HG03575 (cell line): ENCODE measurements around the gene PRCP.
"Not testable (repeated sequence)": the region's sequence is repeated elsewhere in the genome, so short reads cannot be mapped to it uniquely, and the experiment has no call there.

Experiments used
- ATAC-seq: cut with Tn5 transposase; IDR thresholded peaks from one replicate; pipeline ENCODE4 v1.9.1; 2021; ENCODE audit not compliant: unreplicated experiment, insufficient number of reproducible peaks, low FRiP score; ENCODE audit errors: extremely low read depth

PRCP gene

DNA sequence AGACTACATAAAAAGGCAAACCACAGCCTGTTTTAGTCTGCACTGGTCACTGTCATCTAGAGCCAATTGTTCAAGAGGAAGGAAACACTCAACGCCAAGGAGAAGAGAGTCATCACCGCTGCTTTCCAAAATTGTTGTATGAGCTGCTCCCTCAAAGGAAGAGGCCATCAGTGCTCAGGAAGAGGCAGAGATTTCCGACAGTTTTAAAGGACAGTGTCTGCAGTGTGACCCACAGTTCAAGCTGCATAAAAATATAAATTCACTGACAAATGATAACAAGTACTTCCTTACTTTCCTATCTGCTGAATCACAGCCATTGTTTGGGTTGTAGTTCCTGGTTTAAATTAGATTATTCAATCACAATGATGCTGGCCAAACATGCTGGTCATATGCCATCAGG, 16.4 kb downstream of the PRCP start:
- no peak for ATAC-seq

DNA sequence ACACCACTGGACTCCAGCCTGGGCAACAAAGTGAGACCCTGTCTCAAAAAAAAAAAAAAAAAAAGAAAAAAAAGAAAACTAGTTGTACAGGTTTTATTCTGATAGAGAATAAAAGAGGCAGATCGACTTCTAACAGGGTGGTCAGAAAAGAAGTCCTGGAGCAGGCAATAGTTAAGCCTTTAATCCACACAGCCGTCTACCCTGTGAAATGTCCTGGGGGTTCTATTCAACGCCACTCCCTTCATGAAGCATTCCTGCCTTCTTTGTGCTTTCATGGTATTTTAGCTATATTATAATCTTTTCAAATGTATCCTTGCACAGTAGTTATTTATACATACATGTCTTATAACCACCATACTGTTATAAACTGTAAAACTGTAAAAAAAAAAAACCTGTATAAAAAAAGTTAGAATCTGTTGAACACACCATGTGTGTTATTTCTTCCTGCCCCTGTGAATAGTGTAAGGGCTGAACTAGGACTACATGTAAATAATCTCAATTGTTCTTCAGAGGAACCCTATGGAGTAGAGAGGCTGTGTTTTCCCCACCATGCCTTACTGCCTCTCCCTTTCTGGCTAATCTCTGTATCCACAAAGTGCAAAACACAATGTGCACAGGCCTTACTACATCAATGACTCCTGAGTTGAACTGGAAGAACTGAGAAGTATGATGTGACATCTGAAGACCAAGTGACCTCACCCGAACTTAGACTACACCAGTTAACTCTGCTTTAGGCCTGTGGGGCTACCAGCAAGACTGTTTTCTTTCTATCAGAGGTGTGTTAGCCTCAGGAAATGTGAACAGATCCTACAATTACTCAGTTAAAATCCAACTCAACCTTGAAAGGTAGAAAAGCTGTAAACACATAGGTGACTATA, 25.3 kb downstream of the PRCP start:
- no peak for ATAC-seq

- ATAC-seq: no peak
Observed at GRCh38 chr11:82873919-82874333, 26.3 kb downstream of the PRCP start.

DNA sequence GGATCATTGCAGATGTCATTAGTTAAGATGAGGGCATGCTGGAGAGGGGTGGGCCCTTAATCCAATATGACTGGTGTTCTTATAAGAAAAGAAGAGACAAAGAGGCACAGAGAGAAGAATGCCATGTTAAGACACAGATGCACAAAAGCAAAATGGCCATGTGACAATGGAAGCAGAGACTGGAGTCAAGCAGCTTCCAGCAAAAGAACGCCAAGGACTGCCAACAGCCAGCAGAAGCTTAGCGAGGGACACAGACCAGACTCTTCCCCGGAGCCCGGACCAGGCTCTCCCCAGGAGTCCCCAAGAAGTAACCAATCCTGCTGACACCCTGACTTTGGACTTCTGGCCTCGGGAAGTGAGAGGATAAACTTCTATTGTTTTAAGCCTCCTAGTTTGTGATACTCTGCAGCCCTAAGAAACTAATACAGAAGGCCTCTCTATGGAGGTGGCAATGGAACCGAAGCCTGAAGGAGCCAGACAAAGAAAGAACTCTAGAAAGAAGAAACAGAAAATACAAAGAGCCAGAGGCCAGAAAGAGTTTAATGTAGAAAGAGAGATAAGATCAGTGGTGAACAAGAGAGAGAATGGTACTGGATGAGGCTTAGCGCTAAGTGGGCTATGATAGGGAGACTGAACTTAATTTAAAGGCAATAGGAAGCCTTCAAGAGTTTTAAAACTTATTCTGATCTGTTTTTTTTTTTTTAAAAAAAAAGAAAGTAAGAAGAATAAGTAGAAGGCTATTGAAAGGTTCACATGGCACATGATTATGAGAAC, 27.7 kb downstream of the PRCP start:
- ATAC-seq: no peak

DNA sequence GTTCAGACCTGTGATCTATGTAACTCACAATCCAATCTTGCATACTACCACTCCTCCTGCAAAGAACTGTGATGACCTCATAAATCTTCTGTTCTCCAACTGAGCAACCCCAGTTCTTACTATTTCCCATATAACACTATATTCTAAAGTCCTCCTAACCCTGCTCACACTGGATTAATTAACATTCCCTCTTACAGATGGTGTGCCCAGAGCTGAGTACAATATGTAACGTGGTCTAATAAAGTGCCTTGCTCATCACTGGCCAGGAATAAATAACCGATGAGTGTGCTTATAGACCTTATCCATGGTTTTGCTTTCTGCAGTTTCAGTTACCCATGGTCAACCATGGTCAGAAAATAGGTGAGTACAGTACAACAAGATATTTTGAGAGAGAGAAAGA, 28.6 kb downstream of the PRCP start:
- ATAC-seq: no peak

DNA sequence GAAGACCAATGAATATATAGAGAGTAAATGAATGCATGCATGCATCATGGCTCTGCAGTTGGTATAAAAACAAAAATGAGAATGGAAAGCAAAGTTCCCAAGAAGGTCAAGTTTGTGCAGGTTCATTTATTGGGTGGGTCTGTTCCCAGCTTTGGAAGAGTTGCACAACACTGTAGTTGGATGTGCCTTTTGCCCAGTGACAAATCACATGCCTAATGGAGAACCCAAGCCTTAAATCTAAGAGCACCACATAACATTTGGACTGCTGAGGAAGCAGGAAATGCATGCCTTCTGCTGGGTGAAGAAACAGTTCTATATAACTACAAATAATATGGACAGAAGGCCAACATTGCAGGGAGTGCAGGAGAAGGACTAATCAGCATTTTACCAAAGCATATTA, 30.6 kb downstream of the PRCP start:
- no peak for ATAC-seq

GRCh38 chr11:82867495-82868082, 32.6 kb downstream of the PRCP start:
- no peak for ATAC-seq

DNA sequence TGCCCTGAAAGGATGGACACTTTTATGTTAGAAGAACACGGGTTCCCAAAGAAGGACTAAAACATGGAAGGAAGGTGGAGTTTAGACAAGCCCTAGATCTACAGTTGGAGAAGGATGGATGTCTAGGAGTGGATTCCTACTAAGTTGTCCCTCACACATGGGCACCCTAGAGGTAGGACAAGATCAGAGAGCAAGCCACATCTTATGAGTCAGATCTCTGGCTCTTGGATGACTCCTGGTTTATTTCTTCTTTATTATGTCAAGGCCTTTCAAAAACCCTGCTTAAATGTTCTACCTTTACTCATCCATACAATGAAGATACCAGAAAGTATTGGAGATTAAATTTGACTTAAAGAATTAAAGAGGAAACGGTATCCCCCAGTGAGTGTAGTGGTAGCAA, 34.4 kb downstream of the PRCP start:
- ATAC-seq: no peak

GRCh38 chr11:82864268-82864667, 36.0 kb downstream of the PRCP start:
- no peak for ATAC-seq

- no peak for ATAC-seq
Observed at GRCh38 chr11:82863209-82863608, 37.0 kb downstream of the PRCP start.

GRCh38 chr11:82862379-82862778, 37.9 kb downstream of the PRCP start:
- no peak for ATAC-seq

DNA sequence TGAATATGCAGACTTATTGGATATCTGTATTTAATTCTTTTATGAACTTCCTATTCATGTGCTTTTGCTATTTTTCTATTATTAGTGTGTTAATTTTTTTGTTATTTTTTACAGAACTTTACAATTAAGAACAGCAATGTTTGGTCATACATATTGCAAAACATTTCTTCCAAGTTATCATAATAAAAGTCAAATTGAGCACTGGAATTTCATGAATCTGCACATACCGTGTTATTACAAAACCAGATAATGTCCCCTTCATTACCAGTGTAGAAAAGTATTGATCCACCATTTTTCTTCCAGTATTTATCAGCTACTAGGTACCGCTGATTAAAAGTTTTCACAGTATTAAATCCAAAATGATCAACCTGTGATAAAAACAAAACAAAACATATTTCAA, 40.5 kb downstream of the PRCP start:
- no peak for ATAC-seq

DNA sequence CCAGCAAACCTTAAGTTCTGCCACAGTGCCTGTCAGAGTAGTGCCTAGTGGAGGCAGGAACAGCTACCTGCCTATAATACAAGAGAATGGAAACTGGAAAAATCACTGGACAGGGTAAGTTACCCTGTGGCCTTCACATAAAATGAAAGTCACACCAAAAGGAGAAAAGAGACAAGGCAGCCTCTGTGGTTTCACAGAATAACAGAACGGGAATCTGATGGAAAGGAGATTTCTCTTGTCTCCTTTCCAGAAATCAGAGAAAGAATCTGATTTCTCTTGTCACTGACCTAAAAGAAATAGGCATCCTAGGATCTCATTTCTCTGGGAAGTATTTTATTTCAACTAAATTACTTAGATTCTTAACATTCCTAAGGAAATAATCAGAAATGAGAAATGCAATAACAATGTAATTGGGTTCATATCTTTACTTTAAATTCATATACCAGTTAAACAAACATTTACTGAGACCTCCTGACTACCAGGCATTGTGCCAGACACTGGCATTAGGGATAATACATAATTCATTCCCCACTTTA, 41.6 kb downstream of the PRCP start:
- no peak for ATAC-seq

- ATAC-seq: no peak
Observed at GRCh38 chr11:82858133-82858532, 42.1 kb downstream of the PRCP start.

- ATAC-seq: no peak
Observed at GRCh38 chr11:82857145-82857544, 43.1 kb downstream of the PRCP start.

GRCh38 chr11:82855616-82856015, 44.6 kb downstream of the PRCP start:
- no peak for ATAC-seq

- ATAC-seq: not testable (repeated sequence)
Observed at GRCh38 chr11:82854916-82855315, 45.3 kb downstream of the PRCP start.

- ATAC-seq: no peak
Observed at GRCh38 chr11:82854242-82854641, 46.0 kb downstream of the PRCP start.

DNA sequence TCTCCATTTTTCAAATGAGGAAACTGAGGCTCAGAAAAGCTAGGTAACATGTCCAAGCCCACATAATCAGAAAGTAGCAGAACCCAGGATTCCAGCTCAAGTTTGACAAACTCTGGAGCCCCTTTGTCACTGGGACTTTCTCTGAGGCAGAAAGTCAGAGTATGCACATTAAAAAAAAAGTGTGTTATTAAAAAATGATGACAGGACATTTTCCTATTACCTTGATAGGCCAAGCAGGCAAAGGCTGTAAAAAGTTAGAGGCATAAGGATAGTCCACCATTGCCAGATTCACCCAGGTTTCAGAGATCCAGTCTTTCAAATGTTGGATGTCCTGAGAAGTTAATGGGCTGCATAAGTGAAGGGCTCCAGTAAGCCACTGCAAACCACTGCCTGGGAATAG, 51.4 kb downstream of the PRCP start:
- ATAC-seq: no peak
